ENCODE results near the gene FAF1. TPM values are rescaled to one million over a fixed set of nuclear protein-coding genes. Genes with fewer than 3 reads are reported as not detected.

Gene FAF1
- total and polyA plus RNA-seq, 2 donors (not counting 1 experiment from before 2014, with no cell fraction given) = 39.6 to 40.0 TPM

DNA sequence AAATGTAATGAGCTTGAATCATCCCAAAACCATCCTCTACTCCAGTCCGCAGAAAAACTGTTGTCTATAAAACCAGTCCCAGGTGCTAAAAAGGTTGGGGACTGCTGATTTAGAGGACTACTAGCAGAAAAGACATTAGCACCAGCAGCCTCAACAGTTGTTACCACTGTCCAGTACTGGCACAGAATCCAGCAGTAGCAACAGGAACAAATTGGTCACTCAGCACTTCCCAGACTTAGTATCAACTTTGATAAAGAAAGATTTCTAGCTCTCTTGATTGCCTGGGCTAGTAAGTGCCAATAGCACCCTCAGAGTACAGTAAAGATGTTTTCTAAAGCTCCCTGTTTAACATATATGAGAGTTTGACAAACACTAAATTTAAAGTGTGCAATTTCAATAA lies 127.9 kb downstream of the FAF1 start:
- TF ChIP-seq CTCF (conservative IDR thresholded peaks at IDR 0.05 in 1 of 2, IDR thresholded peaks at IDR 0.05 in 1 of 2; ENCODE audit: low read depth in 1 of 2, low read length in 2 of 2) (no peak), EZH2 (IDR thresholded peaks at IDR 0.05; ENCODE audit: low read length, missing control alignments) (no peak)
- DNase-seq (ENCODE audit: low read depth in 2 of 2) = no peak
- no peaks in the 10 kb centered on the region for H4K20me1 ChIP-seq (ENCODE audit: control insufficient read depth, extremely low read depth, insufficient read depth, low read length)

GRCh38 chr1:50831300-50832061 lies 128.6 kb downstream of the FAF1 start:
- DNase-seq (ENCODE audit: low read depth in 2 of 2) = no peak
- Histone ChIP-seq H3K36me3 (ENCODE audit: control insufficient read depth, insufficient read depth, low read length) (no peaks in the 10 kb centered on the region), H3K79me2 (ENCODE audit: control insufficient read depth, insufficient read depth, low read length) (no peaks in the 10 kb centered on the region), H3K9ac (ENCODE audit: insufficient read depth, low read length) (no peak overlapping the region), H2AFZ (ENCODE audit: low read length) (no peak overlapping the region), H3K4me1 (ENCODE audit: control insufficient read depth, extremely low read depth, insufficient read depth, low read length) (no peaks in the 10 kb centered on the region), H3K9me3 (ENCODE audit: control insufficient read depth, insufficient read depth, low read depth, low read length) (no peaks in the 10 kb centered on the region), H3K27ac (ENCODE audit: insufficient read depth, low read length) (no peak overlapping the region), H3K27me3 (ENCODE audit: control insufficient read depth, insufficient read depth, low read length) (no peaks in the 10 kb centered on the region), H3K4me3 (replicated peaks in 1 of 4; ENCODE audit: control extremely low read depth in 1 of 4, insufficient read depth in 1 of 4, low read depth in 3 of 4, low read length in 4 of 4) (no peak overlapping the region), H4K20me1 (ENCODE audit: control insufficient read depth, extremely low read depth, insufficient read depth, low read length) (no peaks in the 10 kb centered on the region), H3K4me2 (ENCODE audit: extremely low read depth, insufficient read depth, low read length) (no peak overlapping the region)
- TF ChIP-seq EZH2 (IDR thresholded peaks at IDR 0.05; ENCODE audit: low read length, missing control alignments) (no peak), CTCF (conservative IDR thresholded peaks at IDR 0.05 in 1 of 2, IDR thresholded peaks at IDR 0.05 in 1 of 2; ENCODE audit: low read depth in 1 of 2, low read length in 2 of 2) (no peak)

More for the DNA sequence above, 127.9 kb downstream of the FAF1 start:
- Histone ChIP-seq H3K36me3 (ENCODE audit: control insufficient read depth, insufficient read depth, low read length) (no peaks in the 10 kb centered on the region), H3K27ac (ENCODE audit: insufficient read depth, low read length) (no peak overlapping the region), H3K9me3 (ENCODE audit: control insufficient read depth, insufficient read depth, low read depth, low read length) (no peaks in the 10 kb centered on the region), H3K4me1 (ENCODE audit: control insufficient read depth, extremely low read depth, insufficient read depth, low read length) (no peaks in the 10 kb centered on the region), H3K4me3 (replicated peaks in 1 of 4; ENCODE audit: control extremely low read depth in 1 of 4, insufficient read depth in 1 of 4, low read depth in 3 of 4, low read length in 4 of 4) (no peak overlapping the region), H3K4me2 (ENCODE audit: extremely low read depth, insufficient read depth, low read length) (no peak overlapping the region), H3K27me3 (ENCODE audit: control insufficient read depth, insufficient read depth, low read length) (no peaks in the 10 kb centered on the region), H3K9ac (ENCODE audit: insufficient read depth, low read length) (no peak overlapping the region), H3K79me2 (ENCODE audit: control insufficient read depth, insufficient read depth, low read length) (no peaks in the 10 kb centered on the region), H2AFZ (ENCODE audit: low read length) (no peak overlapping the region)

DNA sequence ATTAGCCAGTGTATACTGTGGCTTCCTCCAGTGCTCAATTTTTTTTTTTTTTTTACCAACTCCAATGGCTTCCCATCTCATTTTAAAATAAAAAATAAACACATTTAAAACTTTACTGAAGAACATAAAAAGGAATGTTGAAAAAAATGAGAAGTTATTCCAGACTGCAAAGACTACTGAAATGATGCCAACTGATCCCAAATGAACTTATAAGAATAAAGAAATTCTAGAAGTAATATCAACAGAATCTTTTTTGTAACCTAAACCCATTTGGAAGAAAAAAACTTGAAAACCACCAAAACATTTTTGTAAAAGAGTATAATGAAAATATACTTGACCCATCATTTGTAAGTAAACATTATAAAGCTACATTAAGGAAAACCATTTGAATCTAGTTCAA lies 129.4 kb downstream of the FAF1 start:
- Histone ChIP-seq H3K27me3 (ENCODE audit: control insufficient read depth, insufficient read depth, low read length) (no peaks in the 10 kb centered on the region), H3K79me2 (ENCODE audit: control insufficient read depth, insufficient read depth, low read length) (no peaks in the 10 kb centered on the region), H3K9ac (ENCODE audit: insufficient read depth, low read length) (no peak overlapping the region), H4K20me1 (ENCODE audit: control insufficient read depth, extremely low read depth, insufficient read depth, low read length) (no peaks in the 10 kb centered on the region), H3K36me3 (ENCODE audit: control insufficient read depth, insufficient read depth, low read length) (no peaks in the 10 kb centered on the region), H2AFZ (ENCODE audit: low read length) (no peak overlapping the region), H3K4me3 (replicated peaks in 1 of 4; ENCODE audit: control extremely low read depth in 1 of 4, insufficient read depth in 1 of 4, low read depth in 3 of 4, low read length in 4 of 4) (no peak overlapping the region), H3K27ac (ENCODE audit: insufficient read depth, low read length) (no peak overlapping the region), H3K4me1 (ENCODE audit: control insufficient read depth, extremely low read depth, insufficient read depth, low read length) (no peaks in the 10 kb centered on the region), H3K4me2 (ENCODE audit: extremely low read depth, insufficient read depth, low read length) (no peak overlapping the region), H3K9me3 (ENCODE audit: control insufficient read depth, insufficient read depth, low read depth, low read length) (no peaks in the 10 kb centered on the region)
- TF ChIP-seq EZH2 (IDR thresholded peaks at IDR 0.05; ENCODE audit: low read length, missing control alignments) (no peak), CTCF (conservative IDR thresholded peaks at IDR 0.05 in 1 of 2, IDR thresholded peaks at IDR 0.05 in 1 of 2; ENCODE audit: low read depth in 1 of 2, low read length in 2 of 2) (no peak)
- no peak for DNase-seq (ENCODE audit: low read depth in 2 of 2)
